DND-41 (cell line): Measurements from ENCODE around the gene LMOD3.
A peak's percentile ranks its signal among the peaks of the same experiment; 100 is the strongest.

ENCODE experiments used
- ATAC-seq: fragments of 200-7000 bp; cut with Tn5 transposase; 3 replicates; pipeline ENCODE4 v1.9.1; 2021; ENCODE audit warnings: low read depth; ENCODE audit not compliant: insufficient read depth
- DNase-seq: peaks from one replicate; pipeline ENCODE4 v3.0.0-alpha.2; 2020
- H2AFZ ChIP-seq: 2 replicates; pipeline ENCODE4 v1.6.0; 2012; ENCODE audit warnings: low read depth, low read length
- H3K27ac ChIP-seq: 2 replicates; pipeline ENCODE4 v1.5.1; 2012; ENCODE audit warnings: low read length, inconsistent platforms
- H3K27me3 ChIP-seq: fragments of 200-600 bp; sonication (generic); 2 replicates; pipeline ENCODE4 v1.6.0; 2012; ENCODE audit warnings: low read length, mild to moderate bottlenecking, inconsistent platforms; ENCODE audit not compliant: insufficient read depth, poor library complexity
- H3K36me3 ChIP-seq: 2 replicates; pipeline ENCODE4 v1.5.1; 2012; ENCODE audit warnings: low read length, inconsistent platforms; ENCODE audit not compliant: insufficient read depth
- H3K4me1 ChIP-seq: 2 replicates; pipeline ENCODE4 v1.5.1; 2012; ENCODE audit warnings: mild to moderate bottlenecking, low read length; ENCODE audit not compliant: insufficient read depth
- H3K4me2 ChIP-seq: 2 replicates; pipeline ENCODE4 v1.6.0; 2012; ENCODE audit warnings: mild to moderate bottlenecking, moderate library complexity, low read length, inconsistent platforms; ENCODE audit not compliant: insufficient read depth
- H3K4me3 ChIP-seq, 2 experiments: fragments of 200-600 bp in 1 of 2; shearing (Covaris generic) in 1 of 2; 2 replicates each; pipeline ENCODE4 v1.5.1; 2012 to 2016; ENCODE audit warnings: inconsistent platforms in 2 of 2, low read length in 2 of 2, mild to moderate bottlenecking in 2 of 2, low read depth in 1 of 2, moderate library complexity in 1 of 2
- H3K79me2 ChIP-seq: 2 replicates; pipeline ENCODE4 v1.6.0; 2012; ENCODE audit warnings: low read length, inconsistent platforms; ENCODE audit not compliant: insufficient read depth
- H3K9ac ChIP-seq: 2 replicates; pipeline ENCODE4 v1.6.0; 2012; ENCODE audit warnings: low read depth, mild to moderate bottlenecking, inconsistent platforms, low read length, moderate library complexity
- H3K9me3 ChIP-seq: 2 replicates; pipeline ENCODE4 v1.5.1; 2012; ENCODE audit warnings: low read length, moderate library complexity, mild to moderate bottlenecking, inconsistent platforms; ENCODE audit not compliant: insufficient read depth, severe bottlenecking
- H4K20me1 ChIP-seq: 2 replicates; pipeline ENCODE4 v1.6.0; 2012; ENCODE audit warnings: low read length; ENCODE audit not compliant: insufficient read depth
- CTCF ChIP-seq: IDR thresholded peaks from 2 replicates; pipeline ENCODE4 v1.5.1; 2012; ENCODE audit warnings: borderline replicate concordance, low read length, moderate library complexity, mild to moderate bottlenecking; ENCODE audit not compliant: poor library complexity, severe bottlenecking; ENCODE audit errors: extremely low read depth
- EZH2 ChIP-seq: IDR thresholded peaks from 3 replicates; pipeline ENCODE4 v1.6.1; 2012; ENCODE audit warnings: borderline replicate concordance, low read depth, mild to moderate bottlenecking, moderate library complexity, low read length, inconsistent platforms; ENCODE audit not compliant: severe bottlenecking

Gene LMOD3

GRCh38 chr3:69144631-69145245 lies 22.3 kb upstream of the LMOD3 start:
- Histone ChIP-seq H3K79me2 (no peaks in the 10 kb centered on the region), H3K9me3 (no peaks in the 10 kb centered on the region), H3K4me3 (no peak overlapping the region), H3K36me3 (no peaks in the 10 kb centered on the region), H3K4me1 (peaks cover 9% of the 10 kb centered on the region), H3K4me2 (no peak overlapping the region), H4K20me1 (no peaks in the 10 kb centered on the region), H2AFZ (no peak overlapping the region), H3K27ac (no peak overlapping the region), H3K27me3 (peaks cover 2% of the 10 kb centered on the region), H3K9ac (no peak overlapping the region)
- peak; percentile 52 for DNase-seq
- TF ChIP-seq EZH2: no peak
- no peak for TF ChIP-seq CTCF
- ATAC-seq: peak; percentile 91

- no peaks in the 10 kb centered on the region for H3K9me3 ChIP-seq
- H2AFZ ChIP-seq: no peak overlapping the region
- ATAC-seq (0 out of 3 replicates have a peak, but pooled peaks have one; percentile 15), DNase-seq (no peak)
- no peak overlapping the region for H3K9ac ChIP-seq
- no peak overlapping the region for H3K4me3 ChIP-seq
- no peak overlapping the region for H3K4me2 ChIP-seq
- H3K4me1 ChIP-seq: peaks cover 9% of the 10 kb centered on the region
- H4K20me1 ChIP-seq: no peaks in the 10 kb centered on the region
- H3K27ac ChIP-seq: no peak overlapping the region
- H3K36me3 ChIP-seq: no peaks in the 10 kb centered on the region
- H3K27me3 ChIP-seq: peaks cover 8% of the 10 kb centered on the region
- H3K79me2 ChIP-seq: no peaks in the 10 kb centered on the region
- TF ChIP-seq CTCF (no peak), EZH2 (no peak)
These were observed 21.2 kb upstream of the LMOD3 start for GRCh38 chr3:69143612-69144011.

- H3K4me2 ChIP-seq: no peak overlapping the region
- no peak overlapping the region for H3K4me3 ChIP-seq
- ATAC-seq (no peak), DNase-seq (no peak)
- no peak overlapping the region for H2AFZ ChIP-seq
- no peak overlapping the region for H3K27ac ChIP-seq
- H3K79me2 ChIP-seq: no peaks in the 10 kb centered on the region
- no peak overlapping the region for H3K9ac ChIP-seq
- no peaks in the 10 kb centered on the region for H4K20me1 ChIP-seq
- peaks cover 8% of the 10 kb centered on the region for H3K27me3 ChIP-seq
- no peaks in the 10 kb centered on the region for H3K9me3 ChIP-seq
- TF ChIP-seq EZH2 (no peak), CTCF (no peak)
- H3K36me3 ChIP-seq: no peaks in the 10 kb centered on the region
- peaks cover 9% of the 10 kb centered on the region for H3K4me1 ChIP-seq
These were observed 20.5 kb upstream of the LMOD3 start for GRCh38 chr3:69142797-69143454.
